ENCODE results near the gene HECTD1. TPM values are rescaled to one million over a fixed set of nuclear protein-coding genes. Genes with fewer than 3 reads are reported as not detected.

The HECTD1 gene
- total and polyA plus RNA-seq, 9 of the 15 experiments (the other 6 are each of a cell fraction or from before 2014, with no cell fraction given) = 27.9 to 111 (median 78.1) TPM

- no peak for FAIRE-seq
- H3K79me2 ChIP-seq (ENCODE audit: control insufficient read depth, insufficient read depth, low read length) = no peaks in the 10 kb centered on the region
- no peaks in the 10 kb centered on the region for H3K9me3 ChIP-seq (replicated peaks; ENCODE audit: control insufficient read depth, insufficient read depth, low read depth, low read length)
- ChIA-PET CTCF (ENCODE audit: low intra/inter-chr PET ratio) (no interaction called here), POLR2A (no interaction called here)
- intact Hi-C loops (cut with micrococcal nuclease) = no loop called here
- H3K27me3 ChIP-seq (ENCODE audit: control insufficient read depth in 2 of 2, insufficient read depth in 2 of 2, low read length in 2 of 2) = no peaks in the 10 kb centered on the region
- H3K4me1 ChIP-seq (replicated peaks in 1 of 2; ENCODE audit: control insufficient read depth in 2 of 2, insufficient read depth in 2 of 2, low read length in 2 of 2) = no peaks in the 10 kb centered on the region
- no peak for DNase-seq (ENCODE audit: extremely low read depth in 1 of 4, low spot score in 3 of 4)
- no peaks in the 10 kb centered on the region for H4K20me1 ChIP-seq (replicated peaks; ENCODE audit: control insufficient read depth, insufficient read depth, low read length)
- H3K27ac ChIP-seq (ENCODE audit: extremely low read depth, low read depth, low read length) = no peak overlapping the region
- no peak overlapping the region for H3K4me3 ChIP-seq
- H3K9ac ChIP-seq (ENCODE audit: insufficient read depth in 1 of 2, low read depth in 2 of 2, low read length in 2 of 2) = no peak overlapping the region
- TF ChIP-seq ZNF253 (CRISPR knock-in tag; conservative IDR thresholded peaks at IDR 0.05) (no peak), CHCHD3 (CRISPR knock-in tag; IDR thresholded peaks at IDR 0.05) (no peak), RBM34 (IDR thresholded peaks at IDR 0.05; ENCODE audit: borderline replicate concordance, insufficient read depth, low read length) (no peak), TCF7L2 (IDR thresholded peaks at IDR 0.05; ENCODE audit: low read depth, low read length) (no peak), PHB (CRISPR knock-in tag; IDR thresholded peaks at IDR 0.05) (no peak), USF1 (CRISPR knock-in tag; IDR thresholded peaks at IDR 0.05) (no peak), ZBTB7A (IDR thresholded peaks at IDR 0.05; ENCODE audit: borderline replicate concordance, control insufficient read depth, low read depth, low read length) (no peak), IFI16 (CRISPR knock-in tag; IDR thresholded peaks at IDR 0.05) (no peak), POLR2H (tag; IDR thresholded peaks at IDR 0.05; ENCODE audit: low read depth) (no peak)
- no TSS peak for BruUV-seq (replicated peaks)
- H3K36me3 ChIP-seq (ENCODE audit: control insufficient read depth, insufficient read depth, low read length) = peaks cover 80% of the 10 kb centered on the region
- 93% methylated on average over 8 of the region's 12 CpGs for WGBS (ENCODE audit: insufficient coverage, low coverage, missing lambda C conversion rate)
- H3K9me1 ChIP-seq (ENCODE audit: control insufficient read depth, insufficient read depth, low read length) = no peaks in the 10 kb centered on the region
- in situ Hi-C loops (cut with MboI) = no loop called here
- H3K4me2 ChIP-seq (ENCODE audit: insufficient read depth, low read length) = no peak overlapping the region
- no peak for ATAC-seq
- no peak overlapping the region for H2AFZ ChIP-seq (ENCODE audit: low read depth, low read length)
These were observed 70.2 kb downstream of the HECTD1 start for GRCh38 chr14:31137214-31137889.

All from K562 (cell line).